Measurements from ENCODE around the gene SLC6A15. TPM values are rescaled to one million over a fixed set of nuclear protein-coding genes. Genes with fewer than 3 reads are reported as not detected.

Gene SLC6A15
- total RNA-seq, 1 donor = 53.3 TPM

DNA sequence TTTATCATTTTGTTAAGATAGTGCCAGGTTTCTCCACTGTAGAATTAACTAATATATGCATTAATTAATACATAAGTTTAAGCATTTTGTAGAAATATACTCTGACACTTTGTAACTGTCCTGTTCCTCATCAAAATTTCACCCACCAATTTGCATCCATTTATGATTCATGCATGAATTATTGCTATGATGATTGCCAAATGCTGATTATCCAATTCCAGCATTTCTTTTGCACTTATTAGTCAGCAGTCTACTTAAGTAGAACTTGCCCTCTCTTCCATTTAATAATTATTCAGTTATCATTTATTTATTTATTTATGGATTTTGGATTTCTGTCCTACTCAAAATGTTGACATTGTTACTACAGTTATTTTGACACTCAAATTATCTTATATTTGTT is 72.2 kb downstream of the SLC6A15 start:
- no peak overlapping the region for H3K4me3 ChIP-seq (ENCODE audit: low read depth, low read length)
- no peak for TF ChIP-seq CTCF (IDR thresholded peaks at IDR 0.05; ENCODE audit: insufficient read depth, low read length)
- no peak for DNase-seq (ENCODE audit: low read depth)

DNA sequence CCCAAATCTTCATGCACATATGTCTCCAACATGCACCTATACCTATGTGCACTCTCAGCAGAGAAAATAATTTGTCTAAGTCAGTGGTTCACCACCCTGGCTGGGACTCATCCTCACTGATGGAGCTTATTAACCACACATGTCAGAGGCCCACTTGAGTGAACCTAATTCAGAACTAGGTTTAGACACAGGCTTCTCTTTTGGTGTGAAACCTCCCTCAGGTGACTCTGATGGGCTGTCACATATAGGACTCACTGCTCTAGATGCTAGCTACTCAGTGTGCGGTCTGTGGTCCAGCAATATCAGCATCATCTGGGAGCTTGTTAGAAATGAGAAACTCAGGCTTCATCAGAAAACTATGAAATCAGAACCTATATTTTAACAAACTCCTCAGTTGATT is 85.7 kb downstream of the SLC6A15 start:
- no peak for TF ChIP-seq CTCF (IDR thresholded peaks at IDR 0.05; ENCODE audit: insufficient read depth, low read length)

DNA sequence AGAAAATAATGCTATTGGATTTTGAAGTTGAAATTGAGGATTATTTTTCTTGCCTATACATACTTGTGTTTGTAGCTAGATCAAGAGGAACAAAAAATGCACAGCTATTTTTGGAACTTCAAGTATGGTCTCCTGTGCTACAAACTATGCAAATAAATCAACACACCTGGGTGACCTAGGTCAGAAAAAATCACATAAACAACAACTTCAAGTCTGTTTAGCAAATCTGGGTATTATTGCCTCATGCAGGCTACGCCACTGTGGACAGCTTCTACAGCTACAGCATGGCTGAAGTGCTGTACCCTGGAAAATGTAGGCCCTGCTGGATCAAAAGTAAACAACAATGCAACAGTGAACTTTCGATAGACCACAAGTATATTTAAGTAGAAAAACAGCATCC is 87.5 kb downstream of the SLC6A15 start:
- DNase-seq (ENCODE audit: low read depth) = no peak
- no peak for TF ChIP-seq CTCF (IDR thresholded peaks at IDR 0.05; ENCODE audit: insufficient read depth, low read length)
- H3K4me3 ChIP-seq (ENCODE audit: low read depth, low read length) = no peak overlapping the region

More for the DNA sequence above, 85.7 kb downstream of the SLC6A15 start:
- no peak for DNase-seq (ENCODE audit: low read depth)
- H3K4me3 ChIP-seq (ENCODE audit: low read depth, low read length) = no peak overlapping the region

GRCh38 chr12:84822525-84822924 is 90.1 kb downstream of the SLC6A15 start:
- no peak for DNase-seq (ENCODE audit: low read depth)
- H3K4me3 ChIP-seq (ENCODE audit: low read depth, low read length) = no peak overlapping the region
- no peak for TF ChIP-seq CTCF (IDR thresholded peaks at IDR 0.05; ENCODE audit: insufficient read depth, low read length)

GRCh38 chr12:84816916-84817695 is 95.5 kb downstream of the SLC6A15 start:
- TF ChIP-seq CTCF (IDR thresholded peaks at IDR 0.05; ENCODE audit: insufficient read depth, low read length) = no peak
- H3K4me3 ChIP-seq (ENCODE audit: low read depth, low read length) = no peak overlapping the region
- DNase-seq (ENCODE audit: low read depth) = no peak

- TF ChIP-seq CTCF (IDR thresholded peaks at IDR 0.05; ENCODE audit: insufficient read depth, low read length) = no peak
- DNase-seq (ENCODE audit: low read depth) = peak; percentile 48
- no peak overlapping the region for H3K4me3 ChIP-seq (ENCODE audit: low read depth, low read length)
These were observed 97.8 kb downstream of the SLC6A15 start for GRCh38 chr12:84814664-84815245.
